Effector memory CD4-positive, alpha-beta T cell (primary cell): Measurements from ENCODE around the gene NEU4.
"Not testable (repeated sequence)": the region's sequence is repeated elsewhere in the genome, so short reads cannot be mapped to it uniquely, and the experiment has no call there.

Source experiments
- DNase-seq, 3 donors: peaks; one replicate each; pipeline ENCODE4 v3.0.0-alpha.2; 2020
- H3K27ac ChIP-seq: 2 replicates; pipeline ENCODE4 v1.7.0; 2013; ENCODE audit warnings: mild to moderate bottlenecking, low read length, moderate library complexity; ENCODE audit not compliant: insufficient read depth, poor library complexity, severe bottlenecking
- H3K27me3 ChIP-seq: replicated peaks from 2 replicates; pipeline ENCODE4 v1.7.0; 2013; ENCODE audit warnings: mild to moderate bottlenecking, low read length; ENCODE audit not compliant: insufficient read depth, control insufficient read depth, poor library complexity, severe bottlenecking
- H3K36me3 ChIP-seq: 2 replicates; pipeline ENCODE4 v1.7.0; 2013; ENCODE audit warnings: mild to moderate bottlenecking, low read length, moderate library complexity; ENCODE audit not compliant: control insufficient read depth, insufficient read depth
- H3K4me1 ChIP-seq: 2 replicates; pipeline ENCODE4 v1.7.0; 2013; ENCODE audit warnings: low read length, mild to moderate bottlenecking; ENCODE audit not compliant: control insufficient read depth, insufficient read depth, poor library complexity, severe bottlenecking
- H3K4me3 ChIP-seq: 2 replicates; pipeline ENCODE4 v1.7.0; 2013; ENCODE audit warnings: low read length, low read depth, mild to moderate bottlenecking; ENCODE audit not compliant: insufficient read depth, poor library complexity, severe bottlenecking
- H3K9me3 ChIP-seq: 2 replicates; pipeline ENCODE4 v1.7.0; 2013; ENCODE audit warnings: mild to moderate bottlenecking, low read length, moderate library complexity; ENCODE audit not compliant: control insufficient read depth

Gene NEU4

DNA sequence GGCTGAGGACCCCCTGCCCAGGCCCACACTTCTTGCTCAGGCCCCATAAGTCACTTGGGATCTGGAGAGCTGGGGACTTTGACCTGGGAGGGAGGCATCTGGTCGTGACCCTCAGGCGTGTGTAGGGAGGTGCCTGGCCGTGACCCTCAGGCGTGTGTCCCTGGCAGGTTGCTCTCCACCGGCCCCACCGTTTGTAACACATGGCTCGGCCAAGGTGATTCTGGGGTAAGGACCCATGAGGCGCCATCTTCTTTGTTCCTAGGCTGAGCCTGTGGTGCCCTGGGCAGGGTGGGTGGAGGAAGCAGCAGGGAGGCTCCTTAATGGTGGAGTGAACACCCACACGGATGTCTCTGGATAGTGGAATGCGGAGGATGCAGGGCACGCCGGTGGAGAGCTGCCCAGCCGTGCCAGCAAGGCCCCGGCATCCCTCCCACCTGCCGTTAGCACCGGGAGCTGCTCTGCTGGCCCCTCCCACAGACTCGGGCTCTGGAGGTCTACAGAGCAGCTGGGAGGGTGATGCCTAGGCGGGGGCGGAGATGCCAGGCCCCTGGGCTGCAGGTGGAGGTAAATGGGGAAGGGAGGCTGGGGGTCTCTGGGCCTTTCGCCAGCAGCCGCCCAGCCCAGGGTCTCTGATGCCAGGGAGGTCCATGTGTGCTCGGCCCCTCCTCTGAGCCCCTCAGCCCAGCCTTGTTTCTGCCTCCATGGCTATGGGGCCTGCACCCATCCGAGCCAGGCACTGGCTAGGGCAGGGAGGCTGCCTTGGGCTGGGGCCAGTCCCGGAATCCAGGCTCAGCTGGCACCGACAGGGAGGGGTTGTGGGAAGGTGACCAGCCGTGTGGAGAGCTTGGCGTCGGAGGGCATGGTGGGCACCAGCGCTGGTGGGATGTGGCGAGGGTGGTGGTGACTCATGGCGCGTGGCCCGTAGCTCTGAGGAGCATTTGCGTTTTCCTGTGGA is 33.5 kb upstream of the NEU4 start:
- H3K27ac ChIP-seq, result no peak overlapping the region
- peaks cover 6% of the 10 kb centered on the region for H3K4me1 ChIP-seq
- H3K27me3 ChIP-seq, result no peaks in the 10 kb centered on the region
- H3K9me3 ChIP-seq, result no peaks in the 10 kb centered on the region
- no peak overlapping the region for H3K4me3 ChIP-seq
- DNase-seq, result no peak
- no peaks in the 10 kb centered on the region for H3K36me3 ChIP-seq

DNA sequence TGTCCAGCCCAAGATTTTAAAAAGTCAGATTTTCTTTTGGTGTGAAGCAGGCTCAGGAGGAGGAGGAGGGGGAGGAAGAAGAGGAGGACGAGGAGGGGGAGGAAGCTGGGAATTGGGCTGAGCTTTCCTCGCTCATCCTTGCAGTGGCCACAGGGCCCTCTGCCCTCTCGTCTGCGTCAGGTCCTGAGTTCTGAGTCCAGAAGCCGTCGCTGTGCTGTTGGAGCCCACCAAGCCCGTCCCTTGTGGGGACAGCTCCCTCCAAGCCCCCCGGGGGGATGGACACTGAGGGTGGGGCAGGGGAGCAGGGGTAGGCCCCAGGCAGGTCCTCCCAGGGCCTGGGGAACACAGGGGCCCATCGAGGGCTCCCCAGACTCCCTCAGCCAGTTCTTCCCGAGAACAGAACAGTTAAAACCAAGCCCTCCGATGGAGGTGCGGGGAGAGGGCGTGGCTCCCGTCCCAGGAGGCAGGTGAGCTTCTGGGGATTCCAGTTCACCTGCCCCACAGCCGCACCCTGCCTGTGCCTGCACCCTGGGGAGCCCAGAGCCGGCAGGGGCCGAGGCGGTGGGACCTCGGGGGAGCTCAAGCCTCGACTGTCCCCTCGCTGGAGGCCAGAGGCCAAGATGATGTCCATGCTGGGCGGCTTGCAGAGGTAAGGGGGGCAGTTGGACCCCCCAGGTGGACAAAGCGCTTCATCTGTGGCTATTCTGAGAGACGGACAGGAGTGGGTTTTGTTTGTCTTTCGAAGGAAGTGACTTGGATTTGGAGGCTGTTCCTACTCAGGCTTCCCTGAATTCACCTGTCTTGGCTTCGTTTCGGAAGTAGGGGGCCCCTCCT is 32.4 kb upstream of the NEU4 start, which contains the start of gene GAL3ST2:
TSS of gene GAL3ST2 (plus strand) at position 487 of the 834 bp plus-strand sequence. CDS start at position 621, 134 bp downstream.
- Histone ChIP-seq H3K9me3 (no peaks in the 10 kb centered on the region), H3K36me3 (no peaks in the 10 kb centered on the region), H3K27ac (no peak within 1 kb of the TSS), H3K27me3 (no peaks in the 10 kb centered on the region), H3K4me3 (no peak within 1 kb of the TSS), H3K4me1 (peaks cover 6% of the 10 kb centered on the region)
- no peak for DNase-seq

DNA sequence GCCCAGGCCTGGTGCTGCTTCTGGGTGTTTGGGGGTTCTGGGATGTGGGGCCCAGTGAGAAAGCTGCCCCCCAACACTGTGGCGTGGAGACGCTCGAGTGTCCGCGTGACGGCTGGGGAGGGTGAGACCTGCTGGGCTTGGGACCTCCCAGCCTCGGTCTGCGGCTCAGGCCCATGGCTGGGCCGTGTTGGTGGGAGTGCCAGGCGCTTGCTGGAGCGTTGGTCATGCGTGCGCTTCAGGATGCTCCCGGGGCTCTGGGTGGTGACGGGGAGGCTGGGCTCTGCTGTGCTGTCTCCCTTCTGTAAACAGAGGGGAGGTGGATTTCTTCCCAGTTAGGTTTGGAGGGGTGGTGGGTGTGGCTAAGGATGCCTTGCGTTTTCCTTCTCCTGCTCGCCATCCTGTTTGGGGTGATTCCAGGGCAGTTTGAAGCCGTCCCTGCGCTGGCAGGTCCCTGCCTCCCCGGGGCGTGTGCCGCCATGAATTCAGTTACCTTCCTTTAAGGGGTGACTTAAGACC is 31.8 kb upstream of the NEU4 start:
- H3K27ac ChIP-seq, result no peak overlapping the region

DNA sequence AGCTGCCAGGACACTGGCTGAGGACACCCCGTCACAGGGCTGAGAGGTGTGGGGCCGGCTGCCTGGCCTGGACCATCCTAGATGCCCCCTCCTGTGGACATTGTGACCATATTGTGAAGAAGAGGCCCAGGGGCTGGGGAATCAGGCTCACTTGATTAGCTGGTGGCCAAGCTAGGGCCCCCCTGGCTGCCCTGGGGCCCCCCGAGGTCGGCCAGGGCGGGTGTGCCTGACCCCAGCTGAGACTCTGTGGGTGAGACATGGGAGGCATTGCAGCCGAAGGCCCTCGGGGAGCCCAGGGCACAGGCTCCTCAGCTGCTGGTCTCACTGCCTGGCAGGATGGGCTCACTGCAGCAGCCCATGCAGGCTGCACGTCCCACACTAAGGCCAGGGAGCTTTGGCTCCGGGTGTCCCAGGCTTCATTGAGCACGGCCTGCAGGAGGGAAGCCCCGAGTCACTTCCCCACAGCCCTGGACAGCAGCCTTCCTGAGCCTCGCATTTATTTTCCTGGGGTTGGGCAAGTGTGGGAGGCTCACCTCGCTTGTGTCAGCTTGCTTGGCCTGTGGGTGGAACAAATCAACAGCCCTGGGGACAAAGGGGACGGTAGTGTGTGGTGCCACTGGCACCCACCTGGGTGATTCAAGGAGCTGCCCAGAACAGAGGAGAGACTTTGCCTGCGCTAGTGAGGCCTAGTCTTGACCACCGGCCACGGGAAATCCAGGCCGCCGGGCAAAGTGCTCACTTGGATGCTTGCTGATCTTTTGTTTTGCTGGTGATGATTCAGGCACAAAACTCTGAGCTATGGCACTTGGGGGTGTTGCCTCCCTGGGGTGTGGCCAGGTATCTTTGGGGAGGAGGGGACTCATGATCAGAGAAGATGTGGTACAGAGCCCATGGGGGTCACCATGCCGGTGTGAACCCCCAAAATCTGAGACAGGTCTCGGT is 31.0 kb upstream of the NEU4 start:
- Histone ChIP-seq H3K36me3 (no peaks in the 10 kb centered on the region), H3K4me1 (peaks cover under 1% of the 10 kb centered on the region), H3K27ac (no peak overlapping the region), H3K9me3 (no peaks in the 10 kb centered on the region), H3K4me3 (no peak overlapping the region), H3K27me3 (no peaks in the 10 kb centered on the region)
- DNase-seq, result no peak

More for the DNA sequence above, 31.8 kb upstream of the NEU4 start:
- DNase-seq, result no peak
- H3K36me3 ChIP-seq, result no peaks in the 10 kb centered on the region
- H3K27me3 ChIP-seq, result no peaks in the 10 kb centered on the region
- H3K4me3 ChIP-seq, result no peak overlapping the region
- peaks cover 6% of the 10 kb centered on the region for H3K4me1 ChIP-seq
- no peaks in the 10 kb centered on the region for H3K9me3 ChIP-seq

DNA sequence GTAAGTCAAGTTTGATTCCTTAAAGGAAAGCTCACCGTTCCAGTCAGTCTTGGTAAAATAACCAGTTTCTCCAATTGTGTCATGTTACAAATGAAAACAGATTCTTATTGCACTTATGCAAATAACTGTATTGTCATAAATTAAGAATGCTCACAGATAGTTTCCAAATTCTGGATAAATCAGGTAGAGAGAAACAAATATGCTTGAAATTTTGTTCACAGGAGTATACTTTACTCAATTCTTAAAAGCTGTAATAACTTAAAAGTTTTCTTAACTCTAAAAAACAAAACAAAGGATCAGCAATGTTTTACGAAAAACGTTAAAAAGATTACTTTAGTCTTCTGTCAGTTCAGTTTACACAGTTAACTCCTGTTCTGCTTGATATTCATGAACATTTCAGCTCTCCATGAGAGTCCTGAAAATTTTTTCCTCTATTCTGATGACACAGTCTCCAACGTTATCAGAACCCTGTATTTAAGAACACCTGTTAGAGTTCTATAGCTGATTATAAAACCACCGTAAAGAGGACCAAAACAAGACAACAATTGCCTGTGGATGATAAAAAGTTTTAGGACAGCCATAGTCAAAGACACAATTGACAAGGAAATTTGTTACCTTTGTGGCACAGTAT is 27.9 kb upstream of the NEU4 start:
- H3K9me3 ChIP-seq, result no peaks in the 10 kb centered on the region
- H3K4me3 ChIP-seq, result no peak overlapping the region
- no peak overlapping the region for H3K27ac ChIP-seq

DNA sequence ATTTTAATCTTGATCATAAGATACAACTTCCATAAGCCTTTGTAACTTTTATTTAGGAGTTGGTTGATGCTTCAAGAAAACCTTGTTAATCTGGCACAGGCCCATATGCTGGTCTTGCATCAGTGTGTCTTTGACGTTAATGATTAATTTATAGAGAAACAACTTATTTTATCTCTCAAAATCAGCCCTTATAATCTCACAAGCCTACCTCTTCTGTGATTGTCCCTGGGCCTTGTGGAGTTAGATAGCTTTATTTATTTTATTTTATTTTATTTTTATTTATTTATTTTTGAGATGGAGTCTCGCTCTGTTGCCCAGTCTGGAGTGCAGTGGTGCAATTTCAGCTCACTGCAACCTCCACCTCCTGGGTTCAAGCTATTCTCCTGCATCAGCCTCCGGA is 26.9 kb upstream of the NEU4 start:
- not testable (repeated sequence) for H3K27ac ChIP-seq, H3K4me3 ChIP-seq, H3K36me3 ChIP-seq, H3K4me1 ChIP-seq, H3K9me3 ChIP-seq, H3K27me3 ChIP-seq, DNase-seq

More for the DNA sequence above, 27.9 kb upstream of the NEU4 start:
- Histone ChIP-seq H3K36me3 (no peaks in the 10 kb centered on the region), H3K27me3 (no peaks in the 10 kb centered on the region), H3K4me1 (no peaks in the 10 kb centered on the region)
- no peak for DNase-seq

DNA sequence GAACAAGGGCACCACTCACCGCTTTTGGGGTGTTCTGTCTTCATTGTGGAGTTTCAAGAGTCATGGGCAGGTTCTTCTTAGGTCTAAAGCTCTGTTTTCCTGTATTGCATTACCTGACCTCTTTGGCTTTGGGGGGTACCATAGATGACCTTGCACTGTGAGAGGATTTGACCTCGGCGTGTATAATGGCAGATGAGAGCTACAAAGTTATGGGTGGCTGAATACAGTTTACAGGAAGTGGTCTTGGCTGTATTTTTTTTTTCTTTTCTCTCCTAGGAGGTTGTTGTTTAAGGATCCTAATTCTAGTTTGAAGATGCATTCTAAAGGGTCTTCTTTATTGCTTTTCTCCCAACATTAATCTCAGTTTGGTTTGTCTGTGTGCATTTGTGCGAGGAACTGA is 20.9 kb upstream of the NEU4 start:
- no peaks in the 10 kb centered on the region for H3K36me3 ChIP-seq
- H3K4me3 ChIP-seq, result no peak overlapping the region
- H3K27ac ChIP-seq, result no peak overlapping the region
- H3K9me3 ChIP-seq, result no peaks in the 10 kb centered on the region
- no peak for DNase-seq
- H3K27me3 ChIP-seq, result no peaks in the 10 kb centered on the region
- H3K4me1 ChIP-seq, result no peaks in the 10 kb centered on the region

DNA sequence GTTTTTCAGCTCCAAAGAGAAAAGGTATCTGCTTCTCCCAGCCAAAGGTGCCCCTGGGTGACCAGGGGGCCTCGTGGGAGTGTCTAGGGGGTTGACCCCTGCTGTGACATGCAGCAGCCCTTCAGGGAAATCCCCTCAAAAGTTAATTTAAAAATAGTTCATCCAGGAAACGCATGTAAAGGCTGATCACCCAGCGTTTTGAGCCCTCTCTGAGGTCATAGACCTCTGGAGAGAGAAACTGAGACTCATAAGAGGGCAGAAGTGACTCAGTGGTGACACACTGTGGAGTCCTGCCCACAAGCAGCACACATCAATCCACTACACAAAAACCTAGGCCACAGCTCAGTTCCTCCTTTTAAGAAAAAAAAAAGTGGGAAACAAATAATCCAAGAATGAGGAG is 20.4 kb upstream of the NEU4 start:
- Histone ChIP-seq H3K36me3 (no peaks in the 10 kb centered on the region), H3K27me3 (no peaks in the 10 kb centered on the region), H3K27ac (no peak overlapping the region), H3K4me1 (no peaks in the 10 kb centered on the region), H3K4me3 (no peak overlapping the region), H3K9me3 (no peaks in the 10 kb centered on the region)
- no peak for DNase-seq

DNA sequence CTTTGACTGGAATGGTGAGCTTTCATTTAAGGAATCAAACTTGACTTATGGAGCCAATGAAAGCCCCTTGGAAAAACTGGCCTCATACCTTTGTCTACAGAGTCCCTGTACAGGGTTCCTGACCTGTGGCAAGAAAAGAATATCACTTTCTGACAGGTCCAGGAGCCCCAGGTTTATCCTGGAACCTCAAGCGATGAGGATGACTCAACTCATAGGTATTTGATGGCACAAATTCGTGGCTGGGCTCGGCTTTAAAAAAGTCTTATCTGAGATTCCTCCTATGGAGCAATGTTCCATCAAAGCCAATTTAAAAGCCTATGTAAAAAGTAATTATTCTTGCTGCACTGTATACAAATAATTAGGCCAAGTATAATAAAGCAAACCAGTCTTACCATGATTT is 17.6 kb upstream of the NEU4 start:
- DNase-seq, H3K4me3 ChIP-seq, H3K27ac ChIP-seq, H3K36me3 ChIP-seq, H3K9me3 ChIP-seq, H3K27me3 ChIP-seq, H3K4me1 ChIP-seq: not testable (repeated sequence)
